OCI-LY3 (cell line): Measurements from ENCODE around the gene ARHGAP28.

ENCODE experiments used
- H2AFZ ChIP-seq: fragments of 200-600, 300-600 bp; shearing (Covaris generic); 2 replicates; pipeline ENCODE4 v1.6.0; 2014; ENCODE audit warnings: antibody characterized with exemption, low read depth, low read length
- H3K27ac ChIP-seq: fragments of 200-600, 300-600 bp; sonication (generic); 2 replicates; pipeline ENCODE4 v1.5.1; 2014; ENCODE audit warnings: mild to moderate bottlenecking, low read length, moderate library complexity, mixed read lengths
- H3K27me3 ChIP-seq: fragments of 200-600, 300-600 bp; sonication (generic); 2 replicates; pipeline ENCODE4 v1.6.1; 2014; ENCODE audit warnings: low read depth, low read length, mixed read lengths
- H3K36me3 ChIP-seq: fragments of 200-600, 300-600 bp; sonication (generic); replicated peaks from 2 replicates; pipeline ENCODE3; 2014; ENCODE audit warnings: low read depth, low read length, mixed read lengths
- H3K4me1 ChIP-seq: fragments of 300-600, 200-600 bp; sonication (generic); 2 replicates; pipeline ENCODE4 v1.6.1; 2014; ENCODE audit warnings: low read length, mixed read lengths
- H3K4me2 ChIP-seq: fragments of 200-600, 300-600 bp; sonication (generic); 2 replicates; pipeline ENCODE4 v1.6.1; 2014; ENCODE audit warnings: low read length, mixed read lengths
- H3K4me3 ChIP-seq: fragments of 300-600, 200-600 bp; sonication (generic); 2 replicates; pipeline ENCODE4 v1.5.1; 2014; ENCODE audit warnings: antibody characterized with exemption, mild to moderate bottlenecking, low read length, moderate library complexity
- H3K79me2 ChIP-seq: fragments of 300-600, 200-600 bp; shearing (Covaris generic); 2 replicates; pipeline ENCODE4 v1.6.1; 2014; ENCODE audit warnings: mild to moderate bottlenecking, low read length, mixed read lengths
- H3K9ac ChIP-seq: fragments of 300-600, 200-600 bp; shearing (Covaris generic); 2 replicates; pipeline ENCODE4 v1.6.0; 2014; ENCODE audit warnings: mild to moderate bottlenecking, low read length, moderate library complexity
- H3K9me3 ChIP-seq: fragments of 200-600, 300-600 bp; shearing (Covaris generic); 2 replicates; pipeline ENCODE4 v1.6.1; 2014; ENCODE audit warnings: low read length, mixed read lengths; ENCODE audit not compliant: insufficient read depth
- H4K20me1 ChIP-seq: fragments of 200-600, 300-600 bp; sonication (generic); 2 replicates; pipeline ENCODE4 v1.6.1; 2016; ENCODE audit warnings: low read length, mixed read lengths; ENCODE audit not compliant: insufficient read depth
- EZH2phosphoT487 ChIP-seq: fragments of 200-600 bp; shearing (Covaris generic); IDR thresholded peaks from 2 replicates; pipeline ENCODE4 v1.6.1; 2018; ENCODE audit warnings: antibody characterized with exemption, mixed run types, low read depth
- TF ChIP-seq, protein P1 (sequence below): fragments of 200-600, 300-600 bp; sonication (generic); IDR thresholded peaks from 2 replicates; pipeline ENCODE4 v1.5.1; 2014; ENCODE audit warnings: antibody characterized with exemption, low read length, low read depth

The ARHGAP28 gene

DNA sequence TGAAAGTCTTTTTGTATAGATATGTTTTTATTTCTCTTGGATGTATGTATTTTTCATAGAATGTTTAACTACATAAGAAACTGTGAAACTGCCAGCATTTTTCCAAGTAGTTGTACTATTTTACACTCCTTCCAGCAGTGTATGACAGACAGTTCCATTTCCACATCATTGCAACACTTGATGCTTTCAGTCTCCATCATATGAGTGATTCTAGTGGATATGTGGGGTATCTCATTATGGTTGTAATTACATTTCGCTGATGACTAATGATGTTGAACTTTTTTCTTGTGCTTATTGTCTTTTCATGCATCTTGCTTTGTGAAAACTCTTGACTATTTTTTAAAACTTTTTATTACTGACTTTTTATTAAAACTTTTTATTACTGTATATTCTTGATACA lies 101.4 kb downstream of the ARHGAP28 start:
- Histone ChIP-seq H3K4me2 (no peak overlapping the region), H3K9ac (no peak overlapping the region)

DNA sequence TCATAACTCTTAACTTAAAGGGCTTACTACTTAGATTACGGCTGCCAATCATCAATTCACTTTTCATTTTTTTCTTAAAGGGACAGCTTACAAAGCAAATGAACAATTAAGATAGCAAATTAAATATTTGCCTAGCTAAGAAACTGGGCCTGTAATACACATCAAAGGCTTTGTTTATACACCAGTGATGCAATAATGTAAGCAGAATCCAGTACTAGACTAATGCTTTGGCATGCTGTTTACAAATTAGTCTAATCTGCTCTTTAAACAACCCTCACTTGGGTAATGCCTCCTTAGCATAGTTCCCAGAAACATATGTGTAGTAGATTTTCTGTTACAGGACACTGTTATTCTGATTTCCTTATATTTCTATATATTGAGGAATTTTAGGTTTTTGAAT lies 105.8 kb downstream of the ARHGAP28 start:
- H3K9me3 ChIP-seq, result no peaks in the 10 kb centered on the region
- no peak overlapping the region for H3K4me3 ChIP-seq
- H3K4me2 ChIP-seq, result no peak overlapping the region
- TF ChIP-seq, protein P1, sequence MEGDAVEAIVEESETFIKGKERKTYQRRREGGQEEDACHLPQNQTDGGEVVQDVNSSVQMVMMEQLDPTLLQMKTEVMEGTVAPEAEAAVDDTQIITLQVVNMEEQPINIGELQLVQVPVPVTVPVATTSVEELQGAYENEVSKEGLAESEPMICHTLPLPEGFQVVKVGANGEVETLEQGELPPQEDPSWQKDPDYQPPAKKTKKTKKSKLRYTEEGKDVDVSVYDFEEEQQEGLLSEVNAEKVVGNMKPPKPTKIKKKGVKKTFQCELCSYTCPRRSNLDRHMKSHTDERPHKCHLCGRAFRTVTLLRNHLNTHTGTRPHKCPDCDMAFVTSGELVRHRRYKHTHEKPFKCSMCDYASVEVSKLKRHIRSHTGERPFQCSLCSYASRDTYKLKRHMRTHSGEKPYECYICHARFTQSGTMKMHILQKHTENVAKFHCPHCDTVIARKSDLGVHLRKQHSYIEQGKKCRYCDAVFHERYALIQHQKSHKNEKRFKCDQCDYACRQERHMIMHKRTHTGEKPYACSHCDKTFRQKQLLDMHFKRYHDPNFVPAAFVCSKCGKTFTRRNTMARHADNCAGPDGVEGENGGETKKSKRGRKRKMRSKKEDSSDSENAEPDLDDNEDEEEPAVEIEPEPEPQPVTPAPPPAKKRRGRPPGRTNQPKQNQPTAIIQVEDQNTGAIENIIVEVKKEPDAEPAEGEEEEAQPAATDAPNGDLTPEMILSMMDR, result no peak
- TF ChIP-seq EZH2phosphoT487, result no peak
- H2AFZ ChIP-seq, result no peak overlapping the region
- H3K36me3 ChIP-seq, result no peaks in the 10 kb centered on the region
- H4K20me1 ChIP-seq, result no peaks in the 10 kb centered on the region
- no peak overlapping the region for H3K9ac ChIP-seq
- H3K79me2 ChIP-seq, result no peaks in the 10 kb centered on the region
- no peaks in the 10 kb centered on the region for H3K27me3 ChIP-seq
- H3K27ac ChIP-seq, result no peak overlapping the region
- no peaks in the 10 kb centered on the region for H3K4me1 ChIP-seq

More for the DNA sequence above, 101.4 kb downstream of the ARHGAP28 start:
- H3K79me2 ChIP-seq, result no peaks in the 10 kb centered on the region
- TF ChIP-seq, protein P1, result no peak
- no peak for TF ChIP-seq EZH2phosphoT487
- no peaks in the 10 kb centered on the region for H4K20me1 ChIP-seq
- H2AFZ ChIP-seq, result no peak overlapping the region
- no peaks in the 10 kb centered on the region for H3K27me3 ChIP-seq
- no peaks in the 10 kb centered on the region for H3K36me3 ChIP-seq
- H3K4me1 ChIP-seq, result no peaks in the 10 kb centered on the region
- H3K4me3 ChIP-seq, result no peak overlapping the region
- H3K27ac ChIP-seq, result no peak overlapping the region
- no peaks in the 10 kb centered on the region for H3K9me3 ChIP-seq

DNA sequence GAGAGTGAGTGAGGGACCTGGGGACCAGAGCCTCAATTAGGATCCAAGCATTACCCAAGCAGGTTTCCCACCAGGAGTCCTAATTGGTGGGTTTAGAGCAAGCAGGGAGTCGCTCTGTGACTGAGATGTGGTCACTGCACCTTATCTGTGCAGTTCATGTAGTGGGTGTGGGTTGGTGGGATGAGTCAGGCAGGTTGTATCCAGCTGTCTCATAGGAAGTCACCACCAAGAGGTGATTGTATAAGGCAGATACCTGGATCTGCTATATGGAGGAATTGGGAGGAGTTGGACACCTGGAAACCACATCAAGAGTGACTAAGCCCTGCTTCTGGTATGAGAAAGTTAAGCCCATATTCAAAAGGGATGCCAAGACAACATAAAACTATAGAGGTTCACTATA lies 106.8 kb downstream of the ARHGAP28 start:
- TF ChIP-seq, protein P1, result no peak
- no peak for TF ChIP-seq EZH2phosphoT487
- no peak overlapping the region for H3K4me3 ChIP-seq
- H3K9ac ChIP-seq, result no peak overlapping the region
- H3K27me3 ChIP-seq, result no peaks in the 10 kb centered on the region
- no peaks in the 10 kb centered on the region for H3K9me3 ChIP-seq
- no peaks in the 10 kb centered on the region for H3K79me2 ChIP-seq
- H3K4me2 ChIP-seq, result no peak overlapping the region
- no peaks in the 10 kb centered on the region for H4K20me1 ChIP-seq
- H3K27ac ChIP-seq, result no peak overlapping the region
- no peak overlapping the region for H2AFZ ChIP-seq
- no peaks in the 10 kb centered on the region for H3K4me1 ChIP-seq
- no peaks in the 10 kb centered on the region for H3K36me3 ChIP-seq

DNA sequence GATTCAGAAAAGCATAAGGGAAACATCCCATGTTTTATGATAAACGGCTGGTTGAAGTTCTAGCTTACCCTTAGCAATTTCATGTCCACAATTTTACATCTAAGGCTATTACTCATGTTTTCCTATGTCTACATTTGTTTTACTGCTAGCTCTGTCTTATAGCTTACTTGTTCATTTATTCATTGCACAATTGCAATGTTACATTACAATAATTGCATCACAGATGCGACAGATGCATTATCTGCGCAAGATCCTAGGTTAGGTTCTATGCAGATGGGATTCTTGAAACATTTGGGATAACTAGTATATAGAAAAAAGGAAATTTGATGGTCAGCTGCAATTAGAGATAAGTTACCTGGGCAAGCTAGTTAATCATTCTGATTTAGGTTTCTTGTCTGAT lies 108.4 kb downstream of the ARHGAP28 start:
- no peaks in the 10 kb centered on the region for H3K27me3 ChIP-seq

More for the DNA sequence above, 108.4 kb downstream of the ARHGAP28 start:
- no peaks in the 10 kb centered on the region for H4K20me1 ChIP-seq
- no peaks in the 10 kb centered on the region for H3K36me3 ChIP-seq
- no peak overlapping the region for H3K4me3 ChIP-seq
- no peak overlapping the region for H3K4me2 ChIP-seq
- no peaks in the 10 kb centered on the region for H3K4me1 ChIP-seq
- H3K9me3 ChIP-seq, result no peaks in the 10 kb centered on the region
- H3K27ac ChIP-seq, result no peak overlapping the region
- H3K9ac ChIP-seq, result no peak overlapping the region
- TF ChIP-seq, protein P1, result no peak
- no peak for TF ChIP-seq EZH2phosphoT487
- H2AFZ ChIP-seq, result no peak overlapping the region
- no peaks in the 10 kb centered on the region for H3K79me2 ChIP-seq
